ENCODE results near the gene VAV2.
A peak's percentile ranks its signal among the peaks of the same experiment; 100 is the strongest.

DNA sequence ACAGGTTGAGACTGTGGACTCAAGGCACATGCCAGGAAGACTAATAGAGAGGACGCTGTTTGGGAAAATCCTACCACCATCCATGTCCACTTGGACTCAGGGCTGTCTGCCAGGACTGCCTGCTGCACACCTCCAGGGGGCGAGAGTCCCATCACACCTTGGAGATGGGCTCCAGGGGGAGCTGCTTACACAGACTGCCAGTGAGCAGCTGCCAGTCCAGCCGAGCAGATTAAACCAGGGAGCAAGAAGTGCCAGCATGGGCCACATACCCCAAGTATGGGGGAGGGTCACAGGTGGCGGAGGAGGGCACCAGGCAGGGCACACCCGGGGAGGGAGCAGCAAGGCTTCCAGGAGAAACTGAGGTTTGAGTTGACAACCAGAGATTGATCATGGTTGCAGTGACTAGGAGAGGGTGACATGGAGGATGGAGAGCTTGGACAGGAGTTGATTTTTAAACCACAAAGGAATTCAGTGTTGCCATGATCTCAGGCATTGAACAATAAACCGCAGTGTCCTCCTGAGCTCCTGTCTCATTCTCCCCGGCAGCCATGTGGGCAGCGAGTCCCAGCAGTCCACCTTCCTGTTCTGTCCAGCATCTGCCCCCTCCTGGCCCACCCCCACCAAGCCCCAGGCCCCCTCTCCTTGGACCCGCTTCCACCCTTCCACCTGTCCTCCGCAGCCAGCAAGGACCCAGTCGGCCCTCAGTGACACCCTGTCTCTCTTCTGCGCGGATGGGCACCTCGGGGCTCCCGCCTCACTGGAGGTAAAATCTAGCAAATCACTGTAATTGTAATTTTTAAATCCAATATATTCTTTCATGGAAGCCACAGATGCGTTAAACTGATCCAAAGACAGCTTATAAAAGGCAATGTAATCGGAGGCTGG lies 3.1 kb upstream of the VAV2 start:
- TF ChIP-seq, protein P1, sequence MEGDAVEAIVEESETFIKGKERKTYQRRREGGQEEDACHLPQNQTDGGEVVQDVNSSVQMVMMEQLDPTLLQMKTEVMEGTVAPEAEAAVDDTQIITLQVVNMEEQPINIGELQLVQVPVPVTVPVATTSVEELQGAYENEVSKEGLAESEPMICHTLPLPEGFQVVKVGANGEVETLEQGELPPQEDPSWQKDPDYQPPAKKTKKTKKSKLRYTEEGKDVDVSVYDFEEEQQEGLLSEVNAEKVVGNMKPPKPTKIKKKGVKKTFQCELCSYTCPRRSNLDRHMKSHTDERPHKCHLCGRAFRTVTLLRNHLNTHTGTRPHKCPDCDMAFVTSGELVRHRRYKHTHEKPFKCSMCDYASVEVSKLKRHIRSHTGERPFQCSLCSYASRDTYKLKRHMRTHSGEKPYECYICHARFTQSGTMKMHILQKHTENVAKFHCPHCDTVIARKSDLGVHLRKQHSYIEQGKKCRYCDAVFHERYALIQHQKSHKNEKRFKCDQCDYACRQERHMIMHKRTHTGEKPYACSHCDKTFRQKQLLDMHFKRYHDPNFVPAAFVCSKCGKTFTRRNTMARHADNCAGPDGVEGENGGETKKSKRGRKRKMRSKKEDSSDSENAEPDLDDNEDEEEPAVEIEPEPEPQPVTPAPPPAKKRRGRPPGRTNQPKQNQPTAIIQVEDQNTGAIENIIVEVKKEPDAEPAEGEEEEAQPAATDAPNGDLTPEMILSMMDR (conservative IDR thresholded peaks at IDR 0.05; ENCODE audit: low read depth in 2 of 2) = peak; percentile 35 to 63
- TF ChIP-seq EZH2 (IDR thresholded peaks at IDR 0.05; ENCODE audit: low read depth, unreplicated experiment) (no peak), POLR2AphosphoS5 (IDR thresholded peaks at IDR 0.05; ENCODE audit: low read depth) (no peak), JUNB (IDR thresholded peaks at IDR 0.05; ENCODE audit: unreplicated experiment) (no peak), EZH2phosphoT487 (IDR thresholded peaks at IDR 0.05; ENCODE audit: unreplicated experiment) (no peak)
- TF ChIP-seq, protein P2, sequence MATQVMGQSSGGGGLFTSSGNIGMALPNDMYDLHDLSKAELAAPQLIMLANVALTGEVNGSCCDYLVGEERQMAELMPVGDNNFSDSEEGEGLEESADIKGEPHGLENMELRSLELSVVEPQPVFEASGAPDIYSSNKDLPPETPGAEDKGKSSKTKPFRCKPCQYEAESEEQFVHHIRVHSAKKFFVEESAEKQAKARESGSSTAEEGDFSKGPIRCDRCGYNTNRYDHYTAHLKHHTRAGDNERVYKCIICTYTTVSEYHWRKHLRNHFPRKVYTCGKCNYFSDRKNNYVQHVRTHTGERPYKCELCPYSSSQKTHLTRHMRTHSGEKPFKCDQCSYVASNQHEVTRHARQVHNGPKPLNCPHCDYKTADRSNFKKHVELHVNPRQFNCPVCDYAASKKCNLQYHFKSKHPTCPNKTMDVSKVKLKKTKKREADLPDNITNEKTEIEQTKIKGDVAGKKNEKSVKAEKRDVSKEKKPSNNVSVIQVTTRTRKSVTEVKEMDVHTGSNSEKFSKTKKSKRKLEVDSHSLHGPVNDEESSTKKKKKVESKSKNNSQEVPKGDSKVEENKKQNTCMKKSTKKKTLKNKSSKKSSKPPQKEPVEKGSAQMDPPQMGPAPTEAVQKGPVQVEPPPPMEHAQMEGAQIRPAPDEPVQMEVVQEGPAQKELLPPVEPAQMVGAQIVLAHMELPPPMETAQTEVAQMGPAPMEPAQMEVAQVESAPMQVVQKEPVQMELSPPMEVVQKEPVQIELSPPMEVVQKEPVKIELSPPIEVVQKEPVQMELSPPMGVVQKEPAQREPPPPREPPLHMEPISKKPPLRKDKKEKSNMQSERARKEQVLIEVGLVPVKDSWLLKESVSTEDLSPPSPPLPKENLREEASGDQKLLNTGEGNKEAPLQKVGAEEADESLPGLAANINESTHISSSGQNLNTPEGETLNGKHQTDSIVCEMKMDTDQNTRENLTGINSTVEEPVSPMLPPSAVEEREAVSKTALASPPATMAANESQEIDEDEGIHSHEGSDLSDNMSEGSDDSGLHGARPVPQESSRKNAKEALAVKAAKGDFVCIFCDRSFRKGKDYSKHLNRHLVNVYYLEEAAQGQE (IDR thresholded peaks at IDR 0.05; ENCODE audit: unreplicated experiment) = no peak

Measured in GM23338 (cell line).